SK-N-SH (cell line): ENCODE results near the gene PCSK5. TPM values are rescaled to one million over a fixed set of nuclear protein-coding genes. Genes with fewer than 3 reads are reported as not detected.

ENCODE experiments used
- CTCF ChIA-PET: fragments of 300-600, 350-600 bp; formaldehyde crosslinking; extraction: SDS; loops from one replicate; lab custom pipeline; 2021; lab: Yijun Ruan, JAX
- POLR2A ChIA-PET: fragments of 350-600 bp; sonication (Branson Sonifier 250); formaldehyde crosslinking; extraction: SDS; loops from one replicate; lab custom pipeline; 2020; ENCODE audit warnings: antibody characterized with exemption, inconsistent platforms; lab: Yijun Ruan, JAX
- DNase-seq: peaks from one replicate; pipeline ENCODE4 v3.0.0; 2012
- H2AFZ ChIP-seq: fragments of 200-600 bp; sonication (generic); 2 replicates; pipeline ENCODE4 v1.8.1; 2016; ENCODE audit warnings: antibody characterized with exemption, mild to moderate bottlenecking, low read depth
- H3F3A ChIP-seq: fragments of 200-600 bp; sonication (generic); replicated peaks from 2 replicates; pipeline ENCODE3; 2016; ENCODE audit warnings: antibody characterized with exemption, mild to moderate bottlenecking; ENCODE audit not compliant: insufficient read depth
- H3K27ac ChIP-seq, 2 experiments: fragments of 200-500 bp in 1 of 2; fragments of 200-600 bp in 1 of 2; sonication (Bioruptor generic) in 1 of 2; sonication (generic), shearing (Covaris generic) in 1 of 2; 2 replicates each; pipeline versions ENCODE4 v1.5.1 to v1.6.1; 2014 to 2016; ENCODE audit warnings: low read depth in 2 of 2, inconsistent platforms in 1 of 2, low read length in 1 of 2, mild to moderate bottlenecking in 1 of 2, mixed read lengths in 1 of 2
- H3K27me3 ChIP-seq: fragments of 200-600 bp; sonication (generic), shearing (Covaris generic); 2 replicates; pipeline ENCODE4 v1.6.1; 2016; ENCODE audit warnings: mixed run types; ENCODE audit not compliant: insufficient read depth
- H3K36me3 ChIP-seq, 2 experiments: fragments of 200-500 bp in 1 of 2; fragments of 200-600 bp in 1 of 2; sonication (Bioruptor generic) in 1 of 2; sonication (generic) in 1 of 2; replicated peaks in 1 of 2; 2 replicates each; pipeline versions ENCODE3 to v1.5.1; 2014 to 2016; ENCODE audit warnings: low read length in 1 of 2, mild to moderate bottlenecking in 1 of 2; ENCODE audit not compliant: insufficient read depth in 2 of 2, control insufficient read depth in 1 of 2
- H3K4me1 ChIP-seq, 2 experiments: fragments of 200-500 bp in 1 of 2; fragments of 200-600 bp in 1 of 2; sonication (Bioruptor generic) in 1 of 2; sonication (generic), shearing (Covaris generic) in 1 of 2; 2 replicates each; pipeline versions ENCODE4 v1.5.1 to v1.6.1; 2014 to 2016; ENCODE audit warnings: low read depth in 1 of 2, low read length in 1 of 2, mixed run types in 1 of 2; ENCODE audit not compliant: insufficient read depth in 2 of 2, control insufficient read depth in 1 of 2
- H3K4me2 ChIP-seq: fragments of 200-600 bp; sonication (generic), shearing (Covaris generic); 2 replicates; pipeline ENCODE4 v1.6.1; 2017; ENCODE audit warnings: mixed run types
- H3K4me3 ChIP-seq, 2 experiments: fragments of 200-500 bp in 1 of 2; fragments of 200-600 bp in 1 of 2; sonication (Bioruptor generic) in 1 of 2; sonication (generic), shearing (Covaris generic) in 1 of 2; 2 replicates each; pipeline versions ENCODE4 v1.5.1 to v1.8.1; 2014 to 2016; ENCODE audit warnings: low read depth in 2 of 2, inconsistent platforms in 1 of 2, low read length in 1 of 2, mild to moderate bottlenecking in 1 of 2, mixed read lengths in 1 of 2, moderate library complexity in 1 of 2
- H3K79me2 ChIP-seq: fragments of 200-600 bp; sonication (generic); 2 replicates; pipeline ENCODE4 v1.8.1; 2017; ENCODE audit warnings: mild to moderate bottlenecking; ENCODE audit not compliant: insufficient read depth
- H3K9ac ChIP-seq: fragments of 200-600 bp; sonication (generic); 2 replicates; pipeline ENCODE4 v1.6.1; 2017; ENCODE audit warnings: mixed run types
- H3K9me2 ChIP-seq: fragments of 200-600 bp; sonication (generic); 2 replicates; pipeline ENCODE4 v1.6.1; 2017; ENCODE audit warnings: mixed run types
- H3K9me3 ChIP-seq: fragments of 200-600 bp; sonication (generic); 2 replicates; pipeline ENCODE4 v1.6.1; 2017; ENCODE audit warnings: mixed run types, mild to moderate bottlenecking, moderate library complexity
- H4K20me1 ChIP-seq: fragments of 200-600 bp; sonication (generic); 2 replicates; pipeline ENCODE4 v1.6.1; 2017; ENCODE audit warnings: mild to moderate bottlenecking, mixed run types; ENCODE audit not compliant: insufficient read depth
- CHD2 ChIP-seq: fragments of 150-350 bp; IDR thresholded peaks from 2 replicates; pipeline ENCODE4 v1.6.1; 2018; ENCODE audit warnings: low read length; ENCODE audit not compliant: partially characterized antibody
- ELF1 ChIP-seq: IDR thresholded peaks from 2 replicates; pipeline ENCODE4 v1.4.0; 2012
- EP300 ChIP-seq, 2 experiments: IDR thresholded peaks; 2 replicates each; pipeline versions ENCODE4 v1.4.0 to v1.6.1; 2012; ENCODE audit warnings: borderline replicate concordance in 1 of 2, low read depth in 1 of 2, low read length in 1 of 2
- FOXJ3 ChIP-seq: sonication (generic); formaldehyde crosslinking; IDR thresholded peaks from 2 replicates; pipeline ENCODE4 v1.5.1; 2020; ENCODE audit warnings: mild to moderate bottlenecking, missing genetic modification reagents
- MEF2A ChIP-seq: IDR thresholded peaks from 2 replicates; pipeline ENCODE4 v1.4.0; 2012; ENCODE audit warnings: low read depth, borderline replicate concordance
- NFIC ChIP-seq: IDR thresholded peaks from 2 replicates; pipeline ENCODE4 v1.4.0; 2012; ENCODE audit warnings: borderline replicate concordance
- NRF1 ChIP-seq: IDR thresholded peaks from 2 replicates; pipeline ENCODE4 v1.6.1; 2012; ENCODE audit warnings: low read depth, mild to moderate bottlenecking, low read length
- RAD21 ChIP-seq: IDR thresholded peaks from 2 replicates; pipeline ENCODE4 v1.6.1; 2012; ENCODE audit warnings: mild to moderate bottlenecking, low read length
- RCOR1 ChIP-seq: fragments of 150-350 bp; IDR thresholded peaks from 2 replicates; pipeline ENCODE4 v1.6.1; 2017; ENCODE audit warnings: antibody characterized with exemption, low read length
- RFX5 ChIP-seq: IDR thresholded peaks from 2 replicates; pipeline ENCODE4 v1.6.1; 2012; ENCODE audit warnings: mild to moderate bottlenecking, improper control_type of control experiment, low read length
- RXRA ChIP-seq: IDR thresholded peaks from 2 replicates; pipeline ENCODE4 v1.4.0; 2012; ENCODE audit warnings: low read depth, mild to moderate bottlenecking, borderline replicate concordance
- SIN3A ChIP-seq: IDR thresholded peaks from 2 replicates; pipeline ENCODE4 v1.6.1; 2012; ENCODE audit warnings: low read depth, mild to moderate bottlenecking, low read length, moderate library complexity, borderline replicate concordance
- TEAD4 ChIP-seq: IDR thresholded peaks from 2 replicates; pipeline ENCODE4 v1.4.0; 2012; ENCODE audit warnings: mild to moderate bottlenecking, borderline replicate concordance; ENCODE audit not compliant: insufficient read depth
- WGBS: methylation state at CpG from one replicate; pipeline ENCODE4 v1.1.6; 2017; ENCODE audit warnings: low lambda C conversion rate; 5-methylcytosine and 5-hydroxymethylcytosine counted together
- polyA plus RNA-seq, 3 experiments: library from polyadenylated mRNA; depleted of rRNA; stranded (reverse); fragments of >200 nt; gene quantifications; 2 replicates each; pipeline ENCODE4 v1.2.3, GENCODE V29; 2012
- TF ChIP-seq, protein P1 (sequence below): IDR thresholded peaks from 2 replicates; pipeline ENCODE4 v1.4.0; 2012; ENCODE audit warnings: low read depth, borderline replicate concordance
- TF ChIP-seq, protein P2 (sequence below): IDR thresholded peaks from 2 replicates; pipeline ENCODE4 v1.4.0; 2012; ENCODE audit warnings: low read depth, borderline replicate concordance

PCSK5 gene
- polyA plus RNA-seq, 1 of the 3 experiments (the other 2 are of a cell fraction) = 0.08 TPM

GRCh38 chr9:75891771-75892215 is 1.3 kb downstream of the PCSK5 start:
- ChIA-PET POLR2A (no interaction called here), CTCF (no interaction called here)
- no peaks in the 10 kb centered on the region for H3K36me3 ChIP-seq
- peaks cover 37% of the 10 kb centered on the region for H3K27me3 ChIP-seq
- TF ChIP-seq RAD21 = no peak
- DNase-seq = peak; percentile 32
- peak overlapping the region; percentile 99; the same call in 1 of the 2 replicates for H3K4me2 ChIP-seq
- 3% methylated on average over 20 of the region's 32 CpGs for WGBS
- H3K9me3 ChIP-seq = no peaks in the 10 kb centered on the region
- H2AFZ ChIP-seq = no peak overlapping the region
- no peaks in the 10 kb centered on the region for H3K79me2 ChIP-seq
- no peaks in the 10 kb centered on the region for H4K20me1 ChIP-seq
- no peak overlapping the region for H3K27ac ChIP-seq
- no peaks in the 10 kb centered on the region for H3K9me2 ChIP-seq
- peak overlapping the region in 1 of 2 experiments; percentile 85; a peak in 1 of 4 replicates for H3K4me3 ChIP-seq
- no peaks in the 10 kb centered on the region; a peak in 1 of 4 replicates for H3K4me1 ChIP-seq
- H3F3A ChIP-seq = no peaks in the 10 kb centered on the region
- no peak overlapping the region for H3K9ac ChIP-seq

- no peaks in the 10 kb centered on the region for H3K9me2 ChIP-seq
- no peaks in the 10 kb centered on the region for H3F3A ChIP-seq
- WGBS = 5% methylated on average over 20 of the region's 31 CpGs
- H3K79me2 ChIP-seq = no peaks in the 10 kb centered on the region
- no peak overlapping the region for H3K27ac ChIP-seq
- ChIA-PET POLR2A (no interaction called here), CTCF (no interaction called here)
- TF ChIP-seq MEF2A = no peak
- TF ChIP-seq CHD2 = no peak
- no peak for TF ChIP-seq ELF1
- TF ChIP-seq, protein P1, sequence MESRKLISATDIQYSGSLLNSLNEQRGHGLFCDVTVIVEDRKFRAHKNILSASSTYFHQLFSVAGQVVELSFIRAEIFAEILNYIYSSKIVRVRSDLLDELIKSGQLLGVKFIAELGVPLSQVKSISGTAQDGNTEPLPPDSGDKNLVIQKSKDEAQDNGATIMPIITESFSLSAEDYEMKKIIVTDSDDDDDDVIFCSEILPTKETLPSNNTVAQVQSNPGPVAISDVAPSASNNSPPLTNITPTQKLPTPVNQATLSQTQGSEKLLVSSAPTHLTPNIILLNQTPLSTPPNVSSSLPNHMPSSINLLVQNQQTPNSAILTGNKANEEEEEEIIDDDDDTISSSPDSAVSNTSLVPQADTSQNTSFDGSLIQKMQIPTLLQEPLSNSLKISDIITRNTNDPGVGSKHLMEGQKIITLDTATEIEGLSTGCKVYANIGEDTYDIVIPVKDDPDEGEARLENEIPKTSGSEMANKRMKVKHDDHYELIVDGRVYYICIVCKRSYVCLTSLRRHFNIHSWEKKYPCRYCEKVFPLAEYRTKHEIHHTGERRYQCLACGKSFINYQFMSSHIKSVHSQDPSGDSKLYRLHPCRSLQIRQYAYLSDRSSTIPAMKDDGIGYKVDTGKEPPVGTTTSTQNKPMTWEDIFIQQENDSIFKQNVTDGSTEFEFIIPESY = no peak
- no peak for TF ChIP-seq TEAD4
- no peak for TF ChIP-seq RFX5
- no peak for TF ChIP-seq RCOR1
- TF ChIP-seq EP300 (IDR thresholded peaks at IDR 0.05; ENCODE audit: borderline replicate concordance in 1 of 2, low read depth in 1 of 2, low read length in 1 of 2) = no peak
- TF ChIP-seq NFIC = no peak
- no peak for TF ChIP-seq SIN3A
- no peak for TF ChIP-seq RXRA
- TF ChIP-seq, protein P2, sequence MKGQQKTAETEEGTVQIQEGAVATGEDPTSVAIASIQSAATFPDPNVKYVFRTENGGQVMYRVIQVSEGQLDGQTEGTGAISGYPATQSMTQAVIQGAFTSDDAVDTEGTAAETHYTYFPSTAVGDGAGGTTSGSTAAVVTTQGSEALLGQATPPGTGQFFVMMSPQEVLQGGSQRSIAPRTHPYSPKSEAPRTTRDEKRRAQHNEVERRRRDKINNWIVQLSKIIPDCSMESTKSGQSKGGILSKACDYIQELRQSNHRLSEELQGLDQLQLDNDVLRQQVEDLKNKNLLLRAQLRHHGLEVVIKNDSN = no peak
- no peak for TF ChIP-seq FOXJ3 (CRISPR knock-in tag)
- TF ChIP-seq NRF1 = no peak
- peak overlapping the region; percentile 99; the same call in 1 of the 2 replicates for H3K4me2 ChIP-seq
- no peaks in the 10 kb centered on the region for H3K9me3 ChIP-seq
- H3K27me3 ChIP-seq = peaks cover 37% of the 10 kb centered on the region
- H4K20me1 ChIP-seq = no peaks in the 10 kb centered on the region
- H2AFZ ChIP-seq = no peak overlapping the region
- DNase-seq = peak; percentile 14
- H3K36me3 ChIP-seq = no peaks in the 10 kb centered on the region
- no peak overlapping the region for H3K4me3 ChIP-seq
- no peaks in the 10 kb centered on the region; a peak in 1 of 4 replicates for H3K4me1 ChIP-seq
- H3K9ac ChIP-seq = no peak overlapping the region
Measured at GRCh38 chr9:75892216-75892911, 1.9 kb downstream of the PCSK5 start.
